ENCODE data around the gene JOSD1. TPM values are rescaled to one million over a fixed set of nuclear protein-coding genes. Genes with fewer than 3 reads are reported as not detected.

JOSD1 gene
- total RNA-seq, 6 experiments from 2014 or later, result 13.0 to 32.2 (median 21.7) TPM

DNA sequence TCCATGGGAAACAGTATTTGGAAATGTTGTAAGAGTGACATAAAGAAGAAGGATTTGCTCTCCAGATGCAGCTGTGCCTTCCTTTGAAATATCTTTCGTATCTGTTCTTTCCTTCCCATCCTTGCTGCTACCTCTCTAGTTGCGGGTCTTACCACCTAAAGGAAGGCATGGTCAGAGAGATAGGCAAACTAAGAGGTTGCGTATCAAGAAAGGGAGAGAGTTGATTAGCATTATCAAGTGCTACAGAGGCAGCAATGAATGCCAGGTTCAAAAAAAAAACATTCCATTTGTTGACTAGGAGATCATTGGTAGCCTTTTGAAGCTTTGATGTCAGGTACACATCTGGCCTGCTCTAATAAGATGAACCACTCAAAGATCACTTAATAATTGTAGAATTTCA is 9.6 kb upstream of the JOSD1 start:
- peaks cover 0 to 15% (median 7%) of the 10 kb centered on the region in 4 donors for H3K4me1 ChIP-seq
- DNase-seq, result no peak

GRCh38 chr22:38709306-38709705 is 8.6 kb upstream of the JOSD1 start:
- TF ChIP-seq CTCF (IDR thresholded peaks at IDR 0.05) (no peak), POLR2A (IDR thresholded peaks at IDR 0.05) (no peak)

More for the DNA sequence above, 9.6 kb upstream of the JOSD1 start:
- 75% methylated on average over 3 of the region's 3 CpGs for WGBS (ENCODE audit: insufficient coverage, low coverage, low lambda C conversion rate, missing lambda C conversion rate)
- intact Hi-C loops (cut with DNase I), result no loop called here
- Histone ChIP-seq H3K4me3 (no peak overlapping the region), H3K36me3 (peaks cover 0 to 4% (median 0%) of the 10 kb centered on the region in 4 donors), H3K9me3 (no peaks in the 10 kb centered on the region), H3K27ac (no peak overlapping the region), H3K27me3 (no peaks in the 10 kb centered on the region)
- TF ChIP-seq POLR2A (IDR thresholded peaks at IDR 0.05) (no peak), CTCF (IDR thresholded peaks at IDR 0.05) (no peak)
- no peak for ATAC-seq

GRCh38 chr22:38707984-38708383 is 7.2 kb upstream of the JOSD1 start:
- no peaks in the 10 kb centered on the region for H3K9me3 ChIP-seq
- DNase-seq (no peak), ATAC-seq (no peak)
- TF ChIP-seq POLR2A (IDR thresholded peaks at IDR 0.05), result no peak
- TF ChIP-seq CTCF (IDR thresholded peaks at IDR 0.05), result no peak
- 75% methylated on average over 3 of the region's 3 CpGs for WGBS (ENCODE audit: insufficient coverage, low coverage, low lambda C conversion rate, missing lambda C conversion rate)
- intact Hi-C loops (cut with DNase I), result no loop called here
- H3K4me3 ChIP-seq, result no peak overlapping the region
- no peak overlapping the region for H3K27ac ChIP-seq
- peaks cover 0 to 4% (median 0%) of the 10 kb centered on the region in 4 donors for H3K36me3 ChIP-seq
- H3K27me3 ChIP-seq, result no peaks in the 10 kb centered on the region
- peaks cover 0 to 27% (median 7%) of the 10 kb centered on the region in 4 donors for H3K4me1 ChIP-seq

More at GRCh38 chr22:38709306-38709705, 8.6 kb upstream of the JOSD1 start:
- 81% methylated on average over 3 of the region's 3 CpGs for WGBS (ENCODE audit: insufficient coverage, low coverage, low lambda C conversion rate, missing lambda C conversion rate)
- no peaks in the 10 kb centered on the region for H3K9me3 ChIP-seq
- peaks cover 0 to 23% (median 7%) of the 10 kb centered on the region in 4 donors for H3K4me1 ChIP-seq
- no peak overlapping the region for H3K27ac ChIP-seq
- peaks cover 0 to 4% (median 0%) of the 10 kb centered on the region in 4 donors for H3K36me3 ChIP-seq
- ATAC-seq (no peak), DNase-seq (no peak)
- intact Hi-C loops (cut with DNase I), result no loop called here
- H3K4me3 ChIP-seq, result no peak overlapping the region
- H3K27me3 ChIP-seq, result no peaks in the 10 kb centered on the region

- Histone ChIP-seq H3K4me3 (peak overlapping the region; percentile 76 to 89 (median 85)), H3K27me3 (no peaks in the 10 kb centered on the region), H3K9me3 (no peaks in the 10 kb centered on the region), H3K4me1 (peaks cover 0 to 31% (median 7%) of the 10 kb centered on the region in 4 donors), H3K36me3 (peaks cover 0 to 4% (median 0%) of the 10 kb centered on the region in 4 donors), H3K27ac (peak overlapping the region in 2 of 3 donors; percentile 96 to 97)
- TF ChIP-seq CTCF (IDR thresholded peaks at IDR 0.05), result no peak
- TF ChIP-seq POLR2A (IDR thresholded peaks at IDR 0.05), result peak; percentile 58
- ATAC-seq (peak in 1 of 4 donors; percentile 7), DNase-seq (no peak)
- 6% methylated on average over 2 of the region's 2 CpGs for WGBS (ENCODE audit: insufficient coverage, low coverage, low lambda C conversion rate, missing lambda C conversion rate)
- intact Hi-C loops (cut with DNase I), result no loop called here
Observed at GRCh38 chr22:38707346-38707745, 6.6 kb upstream of the JOSD1 start.

DNA sequence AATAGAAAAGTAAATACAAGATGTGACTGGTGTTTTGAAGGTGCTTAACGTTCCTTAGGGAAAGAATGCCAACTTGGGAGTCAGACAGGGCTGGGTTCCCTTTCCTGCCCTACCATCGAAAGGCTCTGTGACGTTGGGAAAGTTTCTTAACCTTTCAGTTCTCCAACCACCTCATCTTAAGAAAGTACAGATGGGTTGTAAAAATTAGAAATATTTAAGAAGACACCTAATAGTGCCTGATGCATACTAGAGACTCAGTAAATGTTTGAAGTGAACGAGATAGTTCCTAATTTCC is 6.1 kb upstream of the JOSD1 start:
- intact Hi-C loops (cut with DNase I), result no loop called here
- peaks cover 0 to 31% (median 7%) of the 10 kb centered on the region in 4 donors for H3K4me1 ChIP-seq
- no peaks in the 10 kb centered on the region for H3K27me3 ChIP-seq
- peaks cover 0 to 4% (median 0%) of the 10 kb centered on the region in 4 donors for H3K36me3 ChIP-seq
- TF ChIP-seq POLR2A (IDR thresholded peaks at IDR 0.05), result no peak
- TF ChIP-seq CTCF (IDR thresholded peaks at IDR 0.05), result no peak
- H3K4me3 ChIP-seq, result peak overlapping the region; percentile 76 to 89 (median 85)
- H3K9me3 ChIP-seq, result no peaks in the 10 kb centered on the region
- no peak for ATAC-seq
- 0% methylated on average over 4 of the region's 4 CpGs for WGBS (ENCODE audit: insufficient coverage, low coverage, low lambda C conversion rate, missing lambda C conversion rate)
- DNase-seq, result no peak
- peak overlapping the region; percentile 93 to 97 (median 96) for H3K27ac ChIP-seq
